HG02970 (cell line): ENCODE data around the gene TNN.

Experiments used
- ATAC-seq: cut with Tn5 transposase; IDR thresholded peaks from one replicate; pipeline ENCODE4 v1.9.1; 2021; ENCODE audit warnings: mild to moderate bottlenecking, moderate library complexity, moderate number of reproducible peaks; ENCODE audit not compliant: unreplicated experiment, low FRiP score

The TNN gene

DNA sequence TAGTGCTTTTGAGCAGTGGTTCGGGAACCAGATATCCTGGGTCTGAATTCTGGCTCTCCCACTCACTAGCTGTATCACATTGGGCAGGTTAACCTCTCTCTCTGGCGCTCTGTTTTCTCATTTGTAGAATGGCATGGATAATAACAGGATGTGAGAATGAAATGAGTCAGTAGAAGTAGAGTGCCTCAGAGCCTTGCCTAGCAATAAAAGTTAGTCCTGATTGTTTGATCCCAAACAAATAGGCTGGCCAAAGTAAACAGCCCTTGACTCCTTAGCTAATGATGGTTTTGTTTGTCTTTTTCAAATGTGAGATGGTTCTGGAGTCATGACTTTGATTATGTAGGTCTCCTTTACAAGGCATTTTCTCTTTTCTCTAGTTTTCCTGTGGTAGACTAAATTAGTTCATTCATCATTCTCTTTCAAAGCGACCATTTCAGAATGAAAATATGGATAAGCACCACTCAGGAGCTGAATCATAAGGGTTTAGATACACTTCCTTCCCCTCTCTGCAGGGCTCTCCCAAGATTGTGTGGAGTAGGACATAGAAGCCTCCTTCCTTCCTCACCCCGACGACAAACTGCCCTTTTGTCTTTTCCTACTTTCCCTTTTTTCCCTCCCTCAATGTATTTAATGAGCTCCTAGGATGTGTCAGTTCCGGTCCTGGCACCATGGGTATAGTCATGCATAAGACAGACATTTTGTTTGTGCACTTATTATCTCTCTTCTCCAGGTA, 101.8 kb downstream of the TNN start:
- no peak for ATAC-seq

DNA sequence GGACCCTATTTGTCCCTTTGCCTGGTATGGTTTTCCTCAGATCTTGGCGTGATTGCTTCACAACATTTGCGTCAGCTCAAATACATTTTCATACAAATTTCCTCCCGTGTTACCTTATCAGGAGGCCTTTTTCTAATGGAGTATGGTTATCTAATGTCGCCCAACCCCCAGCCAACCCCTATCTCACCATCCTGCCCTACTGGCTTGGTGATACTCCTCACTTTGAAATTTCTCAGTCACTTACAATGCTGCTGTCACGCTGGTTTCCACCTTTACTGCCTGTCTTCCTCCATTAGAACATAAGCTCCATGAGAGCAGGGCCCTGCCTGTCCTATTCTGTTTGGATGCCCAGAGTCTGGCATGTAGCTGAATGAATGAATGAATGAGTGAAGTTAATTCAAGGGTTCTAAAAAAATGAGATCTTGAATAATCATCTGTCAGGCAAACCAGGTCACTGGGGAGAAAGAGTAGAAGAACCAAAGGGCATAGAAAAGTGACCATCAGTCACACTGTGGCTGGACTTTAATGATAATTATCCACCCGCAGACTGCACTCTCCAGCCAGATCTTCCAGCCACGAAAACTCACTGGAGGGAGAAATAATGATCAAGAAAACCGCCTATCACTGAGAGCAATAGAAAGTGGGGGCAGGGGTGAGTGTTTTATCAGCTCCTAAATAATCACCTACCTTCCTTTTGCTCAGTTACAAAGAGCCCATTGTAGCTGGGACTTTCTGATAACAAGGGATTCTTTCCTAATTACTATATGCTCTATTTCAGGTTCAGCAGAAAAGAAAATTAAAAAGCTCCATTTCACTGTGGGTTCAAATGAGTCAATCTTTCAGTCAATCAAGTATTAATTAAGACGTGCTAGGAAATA, 103.6 kb downstream of the TNN start:
- no peak for ATAC-seq

DNA sequence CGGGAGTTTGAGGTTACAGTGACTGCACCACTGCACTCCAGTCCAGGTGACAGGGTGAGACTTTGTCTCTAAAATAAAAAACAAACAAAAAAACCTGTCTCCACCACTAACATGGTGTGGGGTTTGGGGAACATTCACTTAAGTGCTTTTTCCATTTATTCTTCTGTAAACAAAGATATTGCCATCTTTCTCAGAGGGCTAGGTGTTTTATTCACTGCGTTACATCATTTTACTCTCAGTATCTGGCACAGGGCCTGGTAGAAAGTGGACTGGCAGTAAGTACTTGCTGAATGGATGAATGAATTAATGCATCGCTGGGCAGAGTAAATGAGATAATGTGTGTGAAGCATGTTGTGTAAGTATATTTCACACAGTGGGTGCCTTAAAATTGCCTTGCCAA, 104.9 kb downstream of the TNN start:
- no peak for ATAC-seq

DNA sequence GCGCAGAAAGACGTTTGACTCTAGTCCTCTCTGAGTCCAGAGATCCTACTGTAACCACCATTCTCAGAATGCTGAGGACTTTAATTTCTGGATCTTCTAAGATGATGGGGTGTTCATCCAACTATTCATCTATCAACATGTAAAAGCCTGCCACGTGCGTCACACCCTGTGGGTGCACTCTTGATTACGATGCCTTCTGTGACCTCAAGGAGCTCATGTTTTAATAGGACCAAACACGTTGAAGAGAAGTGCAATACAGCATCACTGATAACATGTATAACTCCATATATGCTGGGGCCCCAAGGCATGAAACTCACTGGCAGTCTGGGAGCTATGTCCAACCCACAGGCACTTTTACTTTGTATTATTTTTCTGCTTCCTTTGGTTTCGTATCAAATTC, 105.9 kb downstream of the TNN start:
- ATAC-seq, result no peak

DNA sequence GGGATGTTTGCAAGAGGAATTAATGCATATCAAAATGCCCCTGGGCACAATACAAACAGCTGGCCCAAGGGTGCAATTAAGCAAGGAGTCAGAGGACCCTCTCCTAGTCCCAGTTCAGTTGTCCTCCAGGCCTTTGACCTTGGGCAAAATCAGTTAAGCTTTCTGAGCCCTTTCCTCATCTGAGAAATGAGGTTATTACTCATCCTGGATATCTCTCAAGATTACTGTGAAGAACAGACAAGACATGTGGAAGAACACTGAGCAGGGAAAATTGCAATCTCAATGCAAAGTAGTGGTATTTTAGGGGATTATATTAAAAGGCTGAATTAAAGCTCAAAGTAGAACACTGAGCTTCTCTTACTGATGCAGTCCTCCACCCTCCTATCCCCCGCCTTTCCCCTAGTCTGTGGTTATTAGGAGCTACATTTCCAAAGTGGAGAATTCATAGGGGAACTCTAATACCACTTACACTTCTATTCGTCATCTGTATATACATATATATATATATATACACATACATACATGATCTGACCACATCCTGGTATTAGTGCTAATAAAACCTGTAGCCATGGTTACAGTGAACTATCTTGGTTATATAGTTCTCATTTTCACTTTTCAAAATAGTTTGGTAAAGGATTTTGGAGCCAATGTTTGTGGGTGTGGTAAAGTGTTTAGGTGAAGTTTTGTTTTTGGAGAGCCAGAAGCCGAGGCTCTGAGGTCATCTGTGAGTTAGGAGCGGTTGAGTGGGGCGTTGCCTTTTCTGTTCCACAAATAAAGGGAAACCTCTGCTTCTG, 106.9 kb downstream of the TNN start:
- ATAC-seq, result peak; percentile 73

DNA sequence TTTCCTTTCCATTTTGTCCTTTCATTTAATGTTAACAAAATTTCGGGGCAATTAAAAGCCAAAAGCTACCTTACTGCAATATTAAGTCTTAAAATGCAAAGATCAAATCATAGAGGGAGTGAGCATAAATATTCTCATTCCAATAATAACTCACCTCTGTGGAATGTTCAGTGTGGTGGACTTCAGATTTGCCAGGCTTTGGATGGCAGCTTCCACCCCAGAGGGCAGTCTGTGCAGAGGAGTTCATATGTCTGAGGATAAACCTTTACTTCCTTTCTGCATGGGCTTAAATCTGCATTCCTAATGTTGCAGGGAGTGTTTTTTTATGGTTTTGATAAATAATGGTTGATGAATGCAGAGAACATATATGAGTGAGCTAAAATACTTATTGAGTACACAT, 108.6 kb downstream of the TNN start:
- ATAC-seq, result no peak

DNA sequence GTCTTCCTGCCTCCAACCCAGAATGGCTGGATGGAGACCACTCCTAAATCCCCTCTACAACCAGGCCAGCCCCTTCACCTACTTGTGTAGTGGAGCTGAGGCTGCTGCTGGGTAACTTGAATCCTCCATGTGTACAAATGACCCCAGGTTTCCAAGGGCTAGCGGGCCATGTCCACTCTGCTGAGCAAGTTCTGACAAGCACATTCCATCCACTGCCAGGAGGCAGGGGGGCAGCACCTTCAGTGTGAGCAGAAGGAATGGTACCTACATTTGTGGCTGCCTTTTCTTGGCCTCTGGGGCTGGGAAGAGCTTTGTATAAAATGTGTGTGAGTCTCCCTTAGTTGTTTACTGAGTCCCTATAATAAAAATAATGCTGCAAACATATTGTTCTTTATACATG, 110.4 kb downstream of the TNN start:
- ATAC-seq, result no peak

DNA sequence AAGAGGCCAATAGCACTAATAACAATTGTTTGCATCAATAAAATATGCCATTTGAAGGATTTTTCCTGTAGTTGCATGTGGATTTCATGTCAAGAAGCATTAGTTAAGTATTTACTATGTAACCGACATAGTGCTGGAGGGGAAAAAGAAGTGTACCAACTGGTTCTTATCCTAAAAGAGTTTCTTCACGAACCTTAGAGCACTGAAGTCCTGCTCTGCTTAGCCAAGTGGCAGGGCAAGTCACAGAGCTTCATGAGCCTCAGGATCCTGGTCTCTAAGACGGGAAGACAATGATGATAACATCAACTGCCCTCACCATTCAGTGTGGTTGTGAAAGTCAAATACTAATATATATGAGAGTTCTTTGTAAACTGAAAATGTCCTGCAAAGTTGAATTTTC, 110.8 kb downstream of the TNN start:
- no peak for ATAC-seq

DNA sequence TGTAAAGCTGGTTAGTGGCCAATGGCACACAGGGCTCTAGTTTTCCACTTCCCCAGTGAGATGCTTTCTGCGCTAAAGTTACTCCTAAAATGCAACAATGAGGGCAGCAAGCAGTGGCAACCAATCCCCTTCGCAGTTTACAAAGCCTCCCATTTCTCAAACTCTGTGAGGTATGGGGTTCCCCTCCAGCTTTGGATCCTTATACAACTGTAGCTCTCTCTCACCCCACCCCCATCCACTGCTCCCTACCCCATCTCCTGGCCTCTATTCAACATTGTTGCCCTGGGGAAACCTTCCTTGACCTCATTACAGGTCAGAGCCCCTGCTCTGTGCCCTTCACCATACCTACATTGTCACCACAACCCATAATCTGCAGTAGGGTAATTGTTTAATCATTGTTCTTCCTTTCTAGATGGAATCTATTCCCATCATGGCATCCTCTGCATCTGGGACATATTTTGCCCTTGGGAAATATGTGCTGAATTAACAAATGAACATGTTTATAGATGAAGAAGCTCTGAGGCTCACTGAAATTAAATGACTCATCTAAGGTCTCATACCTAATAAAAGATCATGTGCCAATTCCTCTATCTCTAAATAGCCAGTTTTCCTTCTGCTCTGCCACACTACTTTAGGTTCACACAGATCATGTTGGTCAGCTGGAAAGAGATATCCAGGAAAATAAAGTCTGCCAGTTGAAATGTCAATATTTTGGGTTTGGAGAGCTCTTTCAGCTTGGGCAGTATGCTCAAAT, 112.4 kb downstream of the TNN start:
- no peak for ATAC-seq

DNA sequence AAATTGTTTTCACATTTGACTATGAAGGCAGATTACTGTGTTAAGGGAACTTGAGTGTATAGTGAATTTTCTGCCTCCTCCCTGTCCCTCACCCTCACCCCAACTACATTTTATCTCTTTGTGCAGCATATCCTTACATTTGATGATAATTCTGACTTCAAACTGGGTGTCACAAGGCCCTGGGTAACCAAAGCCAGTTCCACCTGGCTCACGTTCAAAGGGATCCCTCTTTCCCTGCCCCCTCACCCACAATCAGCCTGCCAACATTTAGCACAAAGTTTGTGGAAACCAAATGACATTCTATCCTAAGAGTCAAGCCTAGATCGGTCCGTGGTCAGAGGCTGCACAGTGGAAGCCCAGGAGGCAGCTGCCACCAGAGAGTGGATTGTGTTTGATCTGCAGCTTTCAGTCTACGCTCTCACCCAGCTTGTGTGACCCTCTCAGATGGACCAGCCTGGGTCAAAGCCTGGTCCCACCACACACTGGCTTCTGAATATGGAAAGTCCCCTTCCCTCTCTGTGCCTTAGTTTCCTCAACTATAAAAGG, 114.6 kb downstream of the TNN start:
- no peak for ATAC-seq

DNA sequence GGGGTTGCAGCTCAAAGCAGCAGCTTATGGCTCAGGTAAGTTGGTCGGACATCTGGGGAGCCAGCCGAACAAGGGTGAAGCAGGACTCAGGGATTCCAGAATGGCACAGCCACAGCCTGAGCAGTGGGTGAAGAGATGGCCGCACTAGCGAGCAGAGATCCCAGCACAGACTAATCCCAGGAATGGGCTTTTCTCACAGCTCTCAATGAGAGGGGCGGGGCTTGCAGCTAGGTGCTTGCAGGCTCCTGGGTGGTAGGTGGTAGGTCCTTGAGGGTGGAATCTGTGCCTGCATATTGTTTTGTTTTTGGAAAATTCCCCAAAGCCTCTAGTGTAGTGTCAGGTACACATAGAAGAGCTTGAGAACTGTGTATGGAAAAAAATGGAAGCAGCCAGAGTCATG, 116.0 kb downstream of the TNN start:
- ATAC-seq, result no peak

DNA sequence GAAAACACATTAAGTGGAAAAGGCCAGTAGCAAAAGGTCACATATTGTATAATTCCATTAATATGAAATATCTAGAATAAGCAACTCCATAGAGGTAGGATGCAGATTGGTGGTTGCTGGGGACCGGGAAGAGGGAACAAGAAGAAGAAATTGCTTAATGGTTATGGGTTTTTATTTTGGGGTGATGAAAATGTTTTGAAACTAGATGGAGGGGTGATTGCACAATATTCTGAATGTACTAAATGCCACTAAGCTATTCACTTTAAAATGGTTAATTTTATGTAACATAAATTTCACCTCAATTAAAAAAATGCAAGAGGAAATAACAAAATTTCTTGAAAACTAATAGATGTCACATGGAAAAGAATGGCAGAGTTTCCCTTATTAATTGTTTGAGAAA, 118.3 kb downstream of the TNN start:
- ATAC-seq, result no peak

DNA sequence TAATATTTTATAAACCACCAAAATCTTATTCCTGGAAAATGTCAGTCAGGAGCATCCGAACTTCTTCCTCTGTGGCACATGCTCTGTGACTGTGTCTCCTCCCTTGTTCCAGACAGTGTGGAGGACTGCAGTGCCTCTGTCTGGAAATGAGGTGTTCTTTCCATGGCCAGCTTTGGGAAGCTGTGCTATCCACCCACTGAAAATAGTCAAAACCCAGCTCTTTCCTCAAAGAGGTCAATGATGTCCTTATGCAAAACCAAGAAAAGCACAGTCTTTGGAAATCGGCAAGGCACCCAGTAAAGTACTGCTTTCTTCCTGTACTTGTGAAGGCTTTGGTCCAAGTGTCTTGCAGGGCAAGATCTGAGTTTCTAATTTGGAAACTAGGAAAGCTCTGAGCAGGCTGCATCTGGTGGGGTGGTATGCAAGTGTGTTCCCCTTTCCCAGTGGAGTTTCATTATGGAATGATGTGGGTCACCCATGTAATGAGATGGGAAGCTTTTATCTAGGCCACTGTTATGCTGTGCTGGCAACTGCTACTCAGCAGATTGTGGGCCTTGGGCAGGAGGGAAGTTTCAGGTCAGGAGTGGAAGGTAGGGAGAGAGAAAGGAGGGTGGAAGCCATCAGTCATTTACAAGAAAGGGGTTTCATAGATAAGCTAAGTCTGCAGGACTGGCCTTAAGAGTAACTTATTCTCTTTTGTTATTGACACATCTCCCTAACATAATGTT, 119.0 kb downstream of the TNN start:
- ATAC-seq, result no peak

DNA sequence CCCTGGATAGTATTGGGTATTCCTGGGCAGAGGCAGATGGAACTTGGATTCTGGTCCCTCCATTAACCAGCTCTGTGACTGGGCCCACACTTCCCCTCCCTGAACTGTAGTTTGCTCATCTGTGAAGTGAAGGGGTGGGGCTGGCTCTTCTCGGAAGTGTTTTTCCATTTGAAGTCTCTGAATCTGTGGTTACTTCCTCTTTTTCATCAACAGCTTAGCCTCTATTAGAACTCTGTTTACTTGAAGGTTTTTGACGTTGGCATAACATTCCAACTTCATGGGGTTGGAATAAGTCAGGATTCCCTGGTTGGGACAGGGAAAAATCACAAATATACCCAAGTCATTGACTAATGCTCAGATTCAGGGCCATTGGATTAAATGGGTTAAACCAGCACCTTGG, 121.3 kb downstream of the TNN start:
- peak; percentile 49 for ATAC-seq

DNA sequence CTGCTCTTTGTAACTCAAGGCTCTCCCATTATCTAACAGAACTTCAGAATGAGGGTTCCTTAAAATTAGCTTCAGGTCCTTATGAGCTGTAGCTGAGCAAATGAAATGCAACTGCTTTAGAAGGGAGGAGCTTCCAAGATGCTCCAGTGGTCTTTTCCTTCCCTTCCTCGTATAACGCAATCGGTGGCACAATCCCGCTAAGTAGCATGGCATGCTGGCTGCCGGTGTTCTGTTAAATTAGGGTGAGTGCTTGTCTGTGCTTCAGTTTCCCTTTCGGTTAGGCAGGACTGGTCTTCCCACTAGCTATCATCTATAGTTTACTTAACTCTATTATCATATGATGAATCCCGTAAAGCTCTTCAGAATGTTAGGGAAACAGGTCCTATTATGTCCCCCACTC, 124.0 kb downstream of the TNN start:
- ATAC-seq, result no peak

DNA sequence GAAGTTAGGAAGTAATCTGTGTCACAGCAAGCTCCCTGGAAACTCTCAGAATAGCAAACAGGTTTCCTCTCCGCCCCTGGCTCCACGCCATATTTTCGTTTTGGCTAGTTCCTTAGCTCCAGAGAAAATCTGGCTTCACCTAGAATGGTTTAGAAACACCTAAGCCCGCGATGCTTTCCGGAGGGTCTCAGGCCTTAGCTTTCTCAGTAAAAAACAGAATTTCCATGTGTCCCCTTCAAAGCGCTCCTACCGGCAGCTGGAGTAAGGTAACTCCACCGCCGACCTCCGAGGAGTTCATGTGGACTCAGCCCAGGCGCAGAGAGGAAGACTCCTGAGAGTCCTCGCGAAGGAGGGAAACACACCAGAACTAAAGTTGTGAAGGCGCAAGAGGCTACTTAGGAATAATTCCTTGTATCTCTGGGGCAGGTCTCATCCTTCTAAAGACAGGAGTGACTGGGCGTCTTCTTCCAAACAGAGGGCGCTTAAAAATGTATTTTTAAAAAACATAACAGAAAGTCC, 124.5 kb downstream of the TNN start:
- ATAC-seq, result no peak

DNA sequence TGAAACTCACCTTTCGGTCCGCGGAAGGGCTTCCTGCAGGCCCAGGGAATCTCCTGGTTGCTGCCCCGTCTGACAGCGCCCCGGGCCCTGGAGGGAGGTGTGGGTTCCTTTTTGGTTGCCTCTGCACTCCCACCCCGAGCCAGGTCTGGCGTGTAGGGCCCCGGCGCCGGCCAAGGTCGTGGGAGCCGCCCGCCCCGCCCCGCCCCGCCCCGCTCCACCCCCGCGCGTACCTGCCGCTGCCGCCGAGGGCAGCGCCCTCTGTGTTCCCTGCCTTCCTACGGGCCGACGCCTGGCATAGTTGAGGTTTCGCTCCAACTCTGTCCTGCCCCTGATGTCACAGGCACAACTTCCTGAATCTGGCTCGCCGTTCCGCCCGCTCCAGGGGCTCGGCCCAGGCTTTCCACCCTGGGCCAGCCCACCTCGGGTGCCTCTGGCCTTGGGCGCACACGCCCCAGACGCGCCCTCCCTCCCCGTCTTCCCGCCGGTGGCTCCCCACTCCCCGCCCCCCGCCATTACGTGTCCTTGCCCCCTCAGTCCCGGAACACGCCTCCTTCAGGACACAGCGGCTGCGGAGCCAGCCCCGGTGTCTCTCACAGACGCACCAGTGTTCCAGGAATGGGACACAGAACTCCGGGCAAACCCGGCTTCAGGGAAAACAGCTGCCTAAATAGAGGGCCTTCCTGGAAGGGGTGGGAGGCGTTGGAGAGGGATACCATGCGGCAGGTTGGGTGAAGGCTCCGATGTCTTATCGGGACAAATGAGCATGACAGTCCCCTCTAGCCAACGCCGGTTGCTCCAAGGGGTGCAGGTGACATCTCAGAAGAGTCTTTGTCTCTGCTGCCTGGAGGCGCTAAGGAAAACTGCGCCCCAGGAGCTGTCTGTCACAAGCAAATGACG, 125.2 kb downstream of the TNN start, which contains the start of gene KIAA0040:
Gene KIAA0040 (minus strand): TSS at position 147 of the 897 bp plus-strand sequence. CDS start 31,763 bp downstream, outside the sequence.
- peak; percentile 49 for ATAC-seq

DNA sequence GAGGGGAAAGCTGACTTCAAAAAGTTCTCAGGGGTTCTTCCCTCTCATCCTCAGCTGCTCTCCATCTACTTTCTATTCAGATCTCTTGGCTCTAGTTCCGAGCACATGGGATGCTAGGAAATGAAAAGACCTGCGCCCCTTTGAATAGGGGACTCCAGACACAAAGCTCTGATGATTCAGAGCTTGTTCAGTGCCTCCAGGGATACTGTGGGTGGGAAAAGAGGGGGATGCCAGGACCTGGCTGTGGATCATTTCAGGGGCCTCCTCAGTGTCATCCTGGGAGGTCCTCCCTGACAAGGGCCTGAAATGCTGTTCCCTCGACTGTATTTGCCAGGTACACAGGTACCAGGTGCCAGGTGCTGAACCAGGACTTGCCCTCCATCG, 125.9 kb downstream of the TNN start:
- no peak for ATAC-seq
